ENCODE results near the gene SLC25A48. TPM values are rescaled to one million over a fixed set of nuclear protein-coding genes. Genes with fewer than 3 reads are reported as not detected.

The SLC25A48 gene
- total RNA-seq, 2 experiments from 2014 or later: not detected

DNA sequence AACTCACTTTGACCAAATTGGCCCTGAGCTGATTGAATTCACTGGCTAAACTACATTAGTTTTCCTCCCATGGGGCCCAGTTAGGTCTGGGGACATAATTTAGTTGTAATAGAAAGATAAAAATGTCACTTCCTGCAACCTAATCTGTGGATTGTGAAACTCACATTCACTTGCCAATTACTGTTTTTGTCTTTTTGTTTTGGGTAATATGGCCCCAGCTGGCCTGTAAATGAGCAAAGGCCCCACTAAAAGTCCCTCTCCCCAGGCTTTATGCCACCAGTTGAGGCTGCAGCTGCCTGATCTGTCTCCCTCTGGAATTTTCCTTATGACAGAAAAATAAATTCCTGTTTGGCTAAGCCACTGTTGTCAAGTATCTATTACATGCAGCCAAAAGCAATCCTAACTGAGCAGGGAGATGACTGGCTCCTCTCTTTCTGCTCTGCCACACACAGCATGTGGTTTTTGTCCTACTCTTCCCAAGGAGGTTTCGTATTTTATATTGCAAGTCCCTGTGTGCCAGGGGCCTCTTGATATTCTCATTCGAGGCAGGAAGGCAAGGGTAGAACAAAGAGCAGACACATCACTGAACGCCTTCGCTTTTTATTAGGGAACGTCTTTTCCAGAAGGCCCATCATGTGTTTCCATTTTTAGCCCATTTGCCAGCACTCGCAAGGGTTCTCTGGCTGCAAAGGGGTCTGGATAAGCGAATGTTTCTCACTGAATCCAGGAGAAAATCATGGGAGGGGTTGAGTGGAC is 24.1 kb upstream of the SLC25A48 start:
- TF ChIP-seq, protein P1, sequence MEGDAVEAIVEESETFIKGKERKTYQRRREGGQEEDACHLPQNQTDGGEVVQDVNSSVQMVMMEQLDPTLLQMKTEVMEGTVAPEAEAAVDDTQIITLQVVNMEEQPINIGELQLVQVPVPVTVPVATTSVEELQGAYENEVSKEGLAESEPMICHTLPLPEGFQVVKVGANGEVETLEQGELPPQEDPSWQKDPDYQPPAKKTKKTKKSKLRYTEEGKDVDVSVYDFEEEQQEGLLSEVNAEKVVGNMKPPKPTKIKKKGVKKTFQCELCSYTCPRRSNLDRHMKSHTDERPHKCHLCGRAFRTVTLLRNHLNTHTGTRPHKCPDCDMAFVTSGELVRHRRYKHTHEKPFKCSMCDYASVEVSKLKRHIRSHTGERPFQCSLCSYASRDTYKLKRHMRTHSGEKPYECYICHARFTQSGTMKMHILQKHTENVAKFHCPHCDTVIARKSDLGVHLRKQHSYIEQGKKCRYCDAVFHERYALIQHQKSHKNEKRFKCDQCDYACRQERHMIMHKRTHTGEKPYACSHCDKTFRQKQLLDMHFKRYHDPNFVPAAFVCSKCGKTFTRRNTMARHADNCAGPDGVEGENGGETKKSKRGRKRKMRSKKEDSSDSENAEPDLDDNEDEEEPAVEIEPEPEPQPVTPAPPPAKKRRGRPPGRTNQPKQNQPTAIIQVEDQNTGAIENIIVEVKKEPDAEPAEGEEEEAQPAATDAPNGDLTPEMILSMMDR (conservative IDR thresholded peaks at IDR 0.05; ENCODE audit: low read length): no peak
- no peak for TF ChIP-seq EZH2phosphoT487 (IDR thresholded peaks at IDR 0.05; ENCODE audit: borderline replicate concordance, low read depth, low read length)
- no peaks in the 10 kb centered on the region for H3K9me2 ChIP-seq (ENCODE audit: insufficient read depth, low read length)
- no peak overlapping the region for H3K4me2 ChIP-seq (ENCODE audit: low read length)
- no peak overlapping the region for H3K27ac ChIP-seq (ENCODE audit: low read depth, low read length, poor library complexity, severe bottlenecking)
- no peaks in the 10 kb centered on the region for H3K4me1 ChIP-seq (ENCODE audit: insufficient read depth, low read length, poor library complexity, severe bottlenecking)
- no peak overlapping the region for H3K4me3 ChIP-seq (ENCODE audit: low read depth, low read length, poor library complexity, severe bottlenecking)
- DNase-seq (ENCODE audit: low spot score): no peak
- ChIA-PET POLR2A (no interaction called here), CTCF (ENCODE audit: unreplicated experiment) (no interaction called here)
- H2AFZ ChIP-seq (ENCODE audit: low read length): no peak overlapping the region
- H3K9me3 ChIP-seq (ENCODE audit: low read length): no peaks in the 10 kb centered on the region
- intact Hi-C loops (cut with micrococcal nuclease; ENCODE audit: unreplicated experiment): no loop called here
- H3K36me3 ChIP-seq (ENCODE audit: insufficient read depth, low read length): no peaks in the 10 kb centered on the region
- BruUV-seq (replicated peaks): no TSS peak
- no peaks in the 10 kb centered on the region for H3K79me2 ChIP-seq (ENCODE audit: insufficient read depth, low read depth, low read length)
- no peaks in the 10 kb centered on the region for H4K20me1 ChIP-seq (ENCODE audit: insufficient read depth, low read length)

- H3K4me1 ChIP-seq (ENCODE audit: insufficient read depth, low read length, poor library complexity, severe bottlenecking): no peaks in the 10 kb centered on the region
- H4K20me1 ChIP-seq (ENCODE audit: insufficient read depth, low read length): no peaks in the 10 kb centered on the region
- no peaks in the 10 kb centered on the region for H3K36me3 ChIP-seq (ENCODE audit: insufficient read depth, low read length)
- no peak for DNase-seq (ENCODE audit: low spot score)
- H3K9me2 ChIP-seq (ENCODE audit: insufficient read depth, low read length): no peaks in the 10 kb centered on the region
- intact Hi-C loops (cut with micrococcal nuclease; ENCODE audit: unreplicated experiment): no loop called here
- TF ChIP-seq EZH2phosphoT487 (IDR thresholded peaks at IDR 0.05; ENCODE audit: borderline replicate concordance, low read depth, low read length): no peak
- H3K4me2 ChIP-seq (ENCODE audit: low read length): no peak overlapping the region
- no peak overlapping the region for H2AFZ ChIP-seq (ENCODE audit: low read length)
- H3K9me3 ChIP-seq (ENCODE audit: low read length): no peaks in the 10 kb centered on the region
- BruUV-seq (replicated peaks): no TSS peak
- no peak overlapping the region for H3K4me3 ChIP-seq (ENCODE audit: low read depth, low read length, poor library complexity, severe bottlenecking)
- CTCF ChIA-PET (ENCODE audit: unreplicated experiment): no interaction called here
- POLR2A ChIA-PET: no interaction called here
- H3K79me2 ChIP-seq (ENCODE audit: insufficient read depth, low read depth, low read length): no peaks in the 10 kb centered on the region
- no peak overlapping the region for H3K27ac ChIP-seq (ENCODE audit: low read depth, low read length, poor library complexity, severe bottlenecking)
Measured at GRCh38 chr5:135811007-135811406, 23.5 kb upstream of the SLC25A48 start.

DNA sequence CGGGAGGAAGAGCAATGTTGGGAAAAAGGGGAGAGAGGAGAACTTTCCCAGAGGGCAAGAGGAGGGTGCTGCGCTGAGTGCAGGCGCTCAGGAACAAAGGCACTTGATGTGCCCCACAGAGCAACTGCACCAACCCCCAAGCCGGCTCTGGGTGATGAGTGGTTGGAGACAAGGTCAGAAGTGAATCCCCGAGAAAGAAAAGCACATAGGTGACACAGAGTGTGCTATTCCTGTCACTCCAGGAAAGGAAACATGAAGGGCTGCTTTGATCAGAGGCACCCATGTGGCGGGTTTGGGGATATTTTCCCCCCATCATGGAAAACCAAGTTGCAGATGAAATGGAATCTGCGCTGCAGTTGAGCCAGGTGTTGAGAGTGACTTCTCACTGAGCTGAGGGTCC is 20.7 kb upstream of the SLC25A48 start:
- TF ChIP-seq, protein P1 (conservative IDR thresholded peaks at IDR 0.05; ENCODE audit: low read length): no peak
- no peak for TF ChIP-seq EZH2phosphoT487 (IDR thresholded peaks at IDR 0.05; ENCODE audit: borderline replicate concordance, low read depth, low read length)
- no peaks in the 10 kb centered on the region for H3K9me3 ChIP-seq (ENCODE audit: low read length)
- no peaks in the 10 kb centered on the region for H3K79me2 ChIP-seq (ENCODE audit: insufficient read depth, low read depth, low read length)
- H3K9me2 ChIP-seq (ENCODE audit: insufficient read depth, low read length): no peaks in the 10 kb centered on the region
- intact Hi-C loops (cut with micrococcal nuclease; ENCODE audit: unreplicated experiment): no loop called here
- no peaks in the 10 kb centered on the region for H3K4me1 ChIP-seq (ENCODE audit: insufficient read depth, low read length, poor library complexity, severe bottlenecking)
- H3K36me3 ChIP-seq (ENCODE audit: insufficient read depth, low read length): no peaks in the 10 kb centered on the region
- no peak overlapping the region for H2AFZ ChIP-seq (ENCODE audit: low read length)
- no TSS peak for BruUV-seq (replicated peaks)
- no peak overlapping the region for H3K27ac ChIP-seq (ENCODE audit: low read depth, low read length, poor library complexity, severe bottlenecking)
- POLR2A ChIA-PET: no interaction called here
- CTCF ChIA-PET (ENCODE audit: unreplicated experiment): no interaction called here
- H3K4me2 ChIP-seq (ENCODE audit: low read length): no peak overlapping the region
- no peak for DNase-seq (ENCODE audit: low spot score)
- no peak overlapping the region for H3K4me3 ChIP-seq (ENCODE audit: low read depth, low read length, poor library complexity, severe bottlenecking)
- H4K20me1 ChIP-seq (ENCODE audit: insufficient read depth, low read length): no peaks in the 10 kb centered on the region

Data from OCI-LY7 (cell line).